ENCODE results near the gene PASK.
"Not testable (repeated sequence)": the region's sequence is repeated elsewhere in the genome, so short reads cannot be mapped to it uniquely, and the experiment has no call there.

The PASK gene

GRCh38 chr2:241148891-241149674 is at the start of gene PASK:
Gene PASK (minus strand): TSS chr2:241149472. CDS start chr2:241143032, 6,440 bp downstream.
- H3K4me3 ChIP-seq (ENCODE audit: low read length): peak within 1 kb of the TSS; percentile 68
- H3K4me1 ChIP-seq (ENCODE audit: insufficient read depth, low read length): peaks cover 14% of the 10 kb centered on the region
- H3K9me3 ChIP-seq (ENCODE audit: low read length): no peaks in the 10 kb centered on the region
- H2AFZ ChIP-seq (ENCODE audit: low read depth, low read length): peak within 1 kb of the TSS; percentile 72
- H3K27me3 ChIP-seq (ENCODE audit: insufficient read depth, low read length): no peaks in the 10 kb centered on the region
- peaks cover 4% of the 10 kb centered on the region for H3K36me3 ChIP-seq (ENCODE audit: insufficient read depth, low read length)

- Histone ChIP-seq H3K9me3 (ENCODE audit: low read length) (no peaks in the 10 kb centered on the region), H2AFZ (ENCODE audit: low read depth, low read length) (no peak overlapping the region), H3K36me3 (ENCODE audit: insufficient read depth, low read length) (no peaks in the 10 kb centered on the region), H3K27me3 (ENCODE audit: insufficient read depth, low read length) (peaks cover 13% of the 10 kb centered on the region), H3K4me3 (ENCODE audit: low read length) (no peak overlapping the region), H3K4me1 (ENCODE audit: insufficient read depth, low read length) (peaks cover 3% of the 10 kb centered on the region)
Measured at GRCh38 chr2:241198381-241199279, 49.4 kb upstream of the PASK start.

- Histone ChIP-seq H2AFZ (ENCODE audit: low read depth, low read length) (no peak overlapping the region), H3K4me3 (ENCODE audit: low read length) (no peak overlapping the region), H3K4me1 (ENCODE audit: insufficient read depth, low read length) (peaks cover 3% of the 10 kb centered on the region), H3K27me3 (ENCODE audit: insufficient read depth, low read length) (peaks cover 13% of the 10 kb centered on the region), H3K9me3 (ENCODE audit: low read length) (no peaks in the 10 kb centered on the region), H3K36me3 (ENCODE audit: insufficient read depth, low read length) (no peaks in the 10 kb centered on the region)
Measured at GRCh38 chr2:241197947-241198346, 48.7 kb upstream of the PASK start.

- H3K9me3 ChIP-seq (ENCODE audit: low read length); H3K36me3 ChIP-seq (ENCODE audit: insufficient read depth, low read length); H3K4me3 ChIP-seq (ENCODE audit: low read length): not testable (repeated sequence)
Measured at GRCh38 chr2:241197246-241197645, 48.0 kb upstream of the PASK start.

GRCh38 chr2:241195506-241196130 is 46.3 kb upstream of the PASK start:
- Histone ChIP-seq H3K4me1 (ENCODE audit: insufficient read depth, low read length) (peaks cover 3% of the 10 kb centered on the region), H3K36me3 (ENCODE audit: insufficient read depth, low read length) (no peaks in the 10 kb centered on the region), H3K9me3 (ENCODE audit: low read length) (no peaks in the 10 kb centered on the region), H3K27me3 (ENCODE audit: insufficient read depth, low read length) (peaks cover 13% of the 10 kb centered on the region), H3K4me3 (ENCODE audit: low read length) (no peak overlapping the region), H2AFZ (ENCODE audit: low read depth, low read length) (no peak overlapping the region)

More at GRCh38 chr2:241197246-241197645, 48.0 kb upstream of the PASK start:
- H2AFZ ChIP-seq (ENCODE audit: low read depth, low read length); H3K4me1 ChIP-seq (ENCODE audit: insufficient read depth, low read length): not testable (repeated sequence)
- H3K27me3 ChIP-seq (ENCODE audit: insufficient read depth, low read length): peaks cover 13% of the 10 kb centered on the region

- Histone ChIP-seq H3K9me3 (ENCODE audit: low read length) (no peaks in the 10 kb centered on the region), H2AFZ (ENCODE audit: low read depth, low read length) (no peak overlapping the region), H3K36me3 (ENCODE audit: insufficient read depth, low read length) (no peaks in the 10 kb centered on the region), H3K4me1 (ENCODE audit: insufficient read depth, low read length) (peaks cover 3% of the 10 kb centered on the region), H3K27me3 (ENCODE audit: insufficient read depth, low read length) (peaks cover 13% of the 10 kb centered on the region), H3K4me3 (ENCODE audit: low read length) (no peak overlapping the region)
Measured at GRCh38 chr2:241194811-241195210, 45.5 kb upstream of the PASK start.

- Histone ChIP-seq H3K36me3 (ENCODE audit: insufficient read depth, low read length) (no peaks in the 10 kb centered on the region), H2AFZ (ENCODE audit: low read depth, low read length) (no peak overlapping the region), H3K4me1 (ENCODE audit: insufficient read depth, low read length) (peaks cover 3% of the 10 kb centered on the region)
Measured at GRCh38 chr2:241193271-241193670, 44.0 kb upstream of the PASK start.

GRCh38 chr2:241191081-241191480 is 41.8 kb upstream of the PASK start:
- Histone ChIP-seq H3K36me3 (ENCODE audit: insufficient read depth, low read length) (no peaks in the 10 kb centered on the region), H3K9me3 (ENCODE audit: low read length) (no peaks in the 10 kb centered on the region), H3K4me3 (ENCODE audit: low read length) (no peak overlapping the region), H2AFZ (ENCODE audit: low read depth, low read length) (no peak overlapping the region), H3K4me1 (ENCODE audit: insufficient read depth, low read length) (peaks cover 2% of the 10 kb centered on the region), H3K27me3 (ENCODE audit: insufficient read depth, low read length) (peaks cover 4% of the 10 kb centered on the region)

More at GRCh38 chr2:241193271-241193670, 44.0 kb upstream of the PASK start:
- Histone ChIP-seq H3K27me3 (ENCODE audit: insufficient read depth, low read length) (peaks cover 8% of the 10 kb centered on the region), H3K9me3 (ENCODE audit: low read length) (no peaks in the 10 kb centered on the region), H3K4me3 (ENCODE audit: low read length) (no peak overlapping the region)

GRCh38 chr2:241190291-241190981 is 41.2 kb upstream of the PASK start:
- H2AFZ ChIP-seq (ENCODE audit: low read depth, low read length): no peak overlapping the region
- H3K9me3 ChIP-seq (ENCODE audit: low read length): no peaks in the 10 kb centered on the region
- H3K27me3 ChIP-seq (ENCODE audit: insufficient read depth, low read length): no peaks in the 10 kb centered on the region
- H3K4me3 ChIP-seq (ENCODE audit: low read length): no peak overlapping the region
- peaks cover 2% of the 10 kb centered on the region for H3K4me1 ChIP-seq (ENCODE audit: insufficient read depth, low read length)
- no peaks in the 10 kb centered on the region for H3K36me3 ChIP-seq (ENCODE audit: insufficient read depth, low read length)

GRCh38 chr2:241189856-241190201 is 40.6 kb upstream of the PASK start:
- Histone ChIP-seq H3K4me3 (ENCODE audit: low read length) (no peak overlapping the region), H3K4me1 (ENCODE audit: insufficient read depth, low read length) (peaks cover 2% of the 10 kb centered on the region), H2AFZ (ENCODE audit: low read depth, low read length) (no peak overlapping the region), H3K36me3 (ENCODE audit: insufficient read depth, low read length) (peaks cover 2% of the 10 kb centered on the region), H3K9me3 (ENCODE audit: low read length) (no peaks in the 10 kb centered on the region), H3K27me3 (ENCODE audit: insufficient read depth, low read length) (no peaks in the 10 kb centered on the region)

- Histone ChIP-seq H3K27me3 (ENCODE audit: insufficient read depth, low read length) (no peaks in the 10 kb centered on the region), H3K36me3 (ENCODE audit: insufficient read depth, low read length) (peaks cover 3% of the 10 kb centered on the region), H3K9me3 (ENCODE audit: low read length) (no peaks in the 10 kb centered on the region), H3K4me1 (ENCODE audit: insufficient read depth, low read length) (peaks cover 2% of the 10 kb centered on the region), H2AFZ (ENCODE audit: low read depth, low read length) (no peak overlapping the region), H3K4me3 (ENCODE audit: low read length) (no peak overlapping the region)
Measured at GRCh38 chr2:241189093-241189855, 40.0 kb upstream of the PASK start.
